Activated CD4-positive, alpha-beta T cell treated with anti-CD3 and anti-CD28 coated beads, Interleukin-2, amount 50 U/mL, for 1 hour (primary cell): ENCODE data around the gene RAD51B.
"Not testable (repeated sequence)": the region's sequence is repeated elsewhere in the genome, so short reads cannot be mapped to it uniquely, and the experiment has no call there.

ENCODE experiments used
- DNase-seq: peaks from one replicate; pipeline ENCODE4 v3.0.0-alpha.2; 2020

Gene RAD51B

GRCh38 chr14:67951529-67952135 is 132.1 kb downstream of the RAD51B start:
- no peak for DNase-seq

- no peak for DNase-seq
Measured at GRCh38 chr14:67952381-67952780, 132.8 kb downstream of the RAD51B start.

- DNase-seq: no peak
Measured at GRCh38 chr14:67952786-67953185, 133.2 kb downstream of the RAD51B start.

GRCh38 chr14:67955261-67955660 is 135.7 kb downstream of the RAD51B start:
- DNase-seq: no peak

GRCh38 chr14:67957946-67958345 is 138.4 kb downstream of the RAD51B start:
- no peak for DNase-seq

- DNase-seq: no peak
Measured at GRCh38 chr14:67961676-67962075, 142.1 kb downstream of the RAD51B start.

DNA sequence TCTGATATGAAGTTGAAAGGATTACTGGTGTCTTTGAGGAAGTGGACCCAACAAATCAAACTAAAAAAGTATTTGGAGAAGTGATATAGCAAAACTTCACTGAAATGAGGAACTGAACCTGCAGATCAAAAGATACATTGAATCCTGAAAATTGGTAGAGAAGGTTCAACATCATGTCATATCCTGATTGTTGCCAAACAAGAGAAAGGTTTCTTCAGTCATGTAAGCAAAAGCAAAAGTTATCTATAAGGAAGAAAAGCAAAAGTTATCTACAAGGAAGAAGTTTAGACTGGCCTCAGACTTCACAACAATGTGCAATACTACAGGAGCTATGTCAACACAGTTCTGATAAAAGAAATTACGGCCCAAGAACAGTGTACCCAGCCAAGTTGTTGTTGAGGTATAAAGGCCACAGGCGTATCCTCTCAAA is 142.7 kb downstream of the RAD51B start:
- no peak for DNase-seq

DNA sequence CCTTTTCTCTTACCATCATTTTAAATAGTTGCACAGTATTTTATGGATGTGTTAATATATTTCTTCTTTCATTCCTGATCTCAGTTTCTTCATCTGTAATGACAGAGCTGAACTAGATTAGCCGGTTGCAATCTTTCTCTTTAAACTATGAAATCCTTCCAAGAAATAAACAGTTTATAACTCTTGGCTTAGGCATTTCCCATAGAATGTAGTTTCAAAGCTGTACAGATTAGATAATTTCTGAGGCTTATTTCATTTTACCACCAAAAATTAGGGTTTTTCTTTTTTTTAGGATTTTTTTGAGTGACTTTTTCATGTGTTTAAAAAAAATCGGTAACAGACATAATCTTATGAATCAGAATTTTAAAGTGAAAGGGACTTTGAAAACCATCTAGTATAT is 144.0 kb downstream of the RAD51B start:
- no peak for DNase-seq

DNA sequence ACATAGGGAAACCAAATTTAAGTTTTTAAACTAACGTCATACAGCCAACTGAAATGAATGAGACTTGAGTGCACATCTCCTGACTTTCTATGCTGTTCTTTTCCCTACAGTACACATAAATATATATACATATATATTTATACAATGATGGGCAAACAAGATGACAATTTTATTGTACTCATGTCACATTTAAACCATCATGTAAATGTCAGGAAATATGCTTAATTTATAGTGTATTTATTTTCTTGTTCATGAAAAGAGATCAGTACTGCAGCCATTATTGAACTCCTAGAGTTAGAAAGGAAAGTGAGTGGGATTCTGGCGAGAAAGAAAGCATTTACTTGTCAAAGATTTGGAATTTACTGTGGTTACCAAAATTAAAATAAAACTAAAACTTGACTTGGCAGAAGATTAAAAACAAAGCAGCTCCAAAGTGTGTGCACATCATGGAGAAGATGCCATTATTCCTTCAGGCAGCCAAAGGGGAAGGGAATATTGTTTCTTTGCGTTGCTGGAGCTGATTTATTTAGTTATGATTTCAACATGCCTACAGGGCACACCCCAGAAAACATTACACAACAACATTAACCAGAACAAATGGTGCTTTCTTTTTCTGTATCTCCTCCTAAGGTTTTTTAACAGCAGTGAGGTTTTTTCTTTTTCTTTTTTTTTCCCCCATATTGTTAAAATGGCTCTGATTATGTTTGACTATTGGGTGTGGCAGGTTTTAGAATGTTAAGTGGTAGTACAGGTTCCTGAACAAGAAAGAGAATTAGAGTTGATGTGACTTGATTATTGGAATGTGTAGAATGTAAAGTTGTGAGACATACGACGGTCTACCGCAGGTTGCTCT is 144.6 kb downstream of the RAD51B start:
- DNase-seq: no peak

- DNase-seq: no peak
Measured at GRCh38 chr14:67965696-67966095, 146.1 kb downstream of the RAD51B start.

GRCh38 chr14:67967206-67967605 is 147.6 kb downstream of the RAD51B start:
- DNase-seq: no peak

- not testable (repeated sequence) for DNase-seq
Measured at GRCh38 chr14:67967970-67968369, 148.4 kb downstream of the RAD51B start.

- no peak for DNase-seq
Measured at GRCh38 chr14:67970923-67971322, 151.3 kb downstream of the RAD51B start.

DNA sequence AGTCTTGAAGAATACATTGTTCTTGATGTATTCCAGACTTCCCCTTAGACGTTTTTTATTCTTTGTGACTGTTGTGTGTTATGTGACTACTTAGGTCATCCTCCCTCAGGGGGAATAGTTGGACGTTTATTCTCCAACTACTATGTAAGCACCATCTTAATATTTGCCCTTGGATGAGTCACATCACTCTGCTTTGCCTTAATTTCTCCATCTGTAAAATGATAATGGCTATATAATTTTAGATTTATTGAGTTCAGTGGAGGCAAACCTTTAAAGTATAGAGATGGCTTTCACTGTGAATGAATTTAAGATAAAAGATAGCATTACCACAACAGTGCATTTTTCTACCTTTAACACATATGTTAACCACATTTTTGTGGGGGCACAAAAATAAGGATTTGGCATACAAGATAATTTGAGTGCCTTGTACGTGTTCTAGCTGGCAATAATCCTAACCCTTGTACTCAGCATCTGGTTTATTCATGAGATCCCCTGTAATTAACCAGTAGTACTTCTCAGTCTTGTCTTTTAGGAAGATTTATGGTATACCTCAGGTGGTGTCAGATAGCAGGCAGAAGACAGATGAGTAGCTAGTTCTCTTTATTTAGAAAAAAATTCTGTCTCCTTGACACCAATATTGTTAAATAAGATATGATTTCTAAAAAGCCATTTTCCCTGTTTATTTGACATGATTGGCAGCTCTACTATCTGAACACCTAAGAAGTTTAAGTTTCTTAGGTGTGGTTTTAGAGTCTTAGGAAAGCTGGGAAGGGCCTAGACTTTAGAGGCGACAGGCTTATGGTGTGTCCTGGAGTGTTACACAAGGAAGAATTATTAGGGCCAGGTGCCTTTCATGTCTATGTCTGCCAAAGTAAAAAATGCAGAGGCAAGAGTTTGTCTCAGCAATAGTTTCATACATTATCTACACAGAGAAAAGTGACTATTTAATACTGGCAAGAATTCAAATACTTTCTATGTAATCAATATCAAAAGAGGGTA is 152.3 kb downstream of the RAD51B start:
- DNase-seq: no peak

- no peak for DNase-seq
Measured at GRCh38 chr14:67973436-67973835, 153.9 kb downstream of the RAD51B start.

DNA sequence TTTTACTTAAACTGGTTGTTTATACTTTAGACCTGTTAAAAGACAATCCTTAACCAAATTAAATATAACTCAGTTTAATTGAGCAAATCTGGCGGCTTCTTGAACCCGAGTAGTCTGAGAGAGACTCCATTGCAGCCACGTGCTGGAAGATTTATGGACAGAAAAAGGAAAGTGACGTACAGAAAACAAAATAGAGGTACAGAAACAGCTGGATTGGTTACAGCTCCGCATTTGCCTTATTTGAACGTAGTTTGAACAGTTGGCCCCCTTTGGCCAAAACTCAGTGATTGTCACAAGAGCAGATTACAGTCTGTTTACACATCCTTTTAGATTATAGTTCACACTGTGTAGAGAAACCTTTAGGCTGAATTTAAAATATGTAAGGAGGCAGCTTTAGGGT is 155.9 kb downstream of the RAD51B start:
- DNase-seq: no peak

DNA sequence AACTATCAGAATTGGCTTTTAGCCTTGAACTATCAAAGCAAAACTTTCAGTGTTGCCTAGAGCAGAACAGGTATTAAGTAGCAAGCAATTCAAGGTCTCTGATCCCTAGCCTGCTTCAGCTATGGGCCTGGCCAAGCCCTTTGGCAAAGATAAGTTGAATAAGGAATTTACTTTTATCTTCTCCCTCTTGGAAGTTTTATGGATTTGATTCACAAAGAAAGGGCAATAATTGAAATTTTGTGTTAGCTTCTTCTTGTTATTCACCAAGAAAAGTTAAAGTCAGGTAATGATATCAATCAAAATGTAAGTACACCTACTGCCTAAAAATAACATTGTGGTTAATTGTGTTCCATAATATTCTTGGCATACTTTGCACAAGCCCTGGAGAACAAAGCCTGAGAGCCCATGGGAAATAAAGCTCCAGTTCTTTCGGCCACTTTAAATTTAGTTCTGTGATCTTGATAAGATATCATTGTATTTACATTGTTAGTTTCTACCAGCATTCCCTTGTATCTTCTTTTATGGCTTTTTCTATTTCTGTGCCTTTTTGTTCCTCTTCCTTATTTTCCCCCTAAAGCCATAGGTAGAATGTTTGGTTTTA is 158.0 kb downstream of the RAD51B start:
- no peak for DNase-seq

DNA sequence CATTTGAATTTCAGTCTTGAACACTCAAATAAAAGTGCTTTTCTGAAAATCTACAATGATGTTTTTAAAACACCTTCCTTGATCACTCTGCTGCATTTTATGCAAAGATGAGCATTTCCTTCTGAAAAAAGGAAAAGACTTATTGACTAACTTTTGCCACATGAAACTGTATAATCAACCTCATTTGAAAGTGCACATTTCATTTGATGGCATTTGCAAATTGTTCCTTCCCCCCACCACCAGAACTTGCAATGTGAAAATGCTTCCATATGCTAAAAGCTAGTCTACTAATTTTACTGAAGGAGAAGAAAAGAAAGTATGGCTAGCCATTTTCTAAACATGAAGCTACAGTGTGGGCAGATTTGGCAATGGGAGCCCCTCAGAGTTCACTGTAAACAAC is 159.2 kb downstream of the RAD51B start:
- DNase-seq: no peak

- DNase-seq: no peak
Measured at GRCh38 chr14:67982711-67983608, 163.4 kb downstream of the RAD51B start.

DNA sequence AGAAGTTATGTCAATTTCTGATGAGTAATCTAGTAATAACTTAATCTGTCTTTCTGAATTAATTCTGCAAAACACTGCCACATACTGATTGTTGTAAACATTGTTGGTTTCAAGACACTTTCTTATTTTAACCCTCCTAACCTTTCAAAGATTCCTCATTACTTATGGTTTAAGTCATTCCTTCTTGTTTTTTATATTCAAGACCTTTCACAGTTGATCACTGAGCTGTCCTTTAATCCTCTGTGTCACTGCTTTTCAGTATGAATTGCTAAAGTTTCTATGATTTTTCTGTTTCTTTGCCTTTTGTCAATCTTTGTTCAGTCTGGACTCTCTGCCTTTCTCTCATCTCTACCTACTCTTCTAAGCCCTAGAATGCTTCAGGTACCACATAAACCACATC is 164.7 kb downstream of the RAD51B start:
- no peak for DNase-seq

DNA sequence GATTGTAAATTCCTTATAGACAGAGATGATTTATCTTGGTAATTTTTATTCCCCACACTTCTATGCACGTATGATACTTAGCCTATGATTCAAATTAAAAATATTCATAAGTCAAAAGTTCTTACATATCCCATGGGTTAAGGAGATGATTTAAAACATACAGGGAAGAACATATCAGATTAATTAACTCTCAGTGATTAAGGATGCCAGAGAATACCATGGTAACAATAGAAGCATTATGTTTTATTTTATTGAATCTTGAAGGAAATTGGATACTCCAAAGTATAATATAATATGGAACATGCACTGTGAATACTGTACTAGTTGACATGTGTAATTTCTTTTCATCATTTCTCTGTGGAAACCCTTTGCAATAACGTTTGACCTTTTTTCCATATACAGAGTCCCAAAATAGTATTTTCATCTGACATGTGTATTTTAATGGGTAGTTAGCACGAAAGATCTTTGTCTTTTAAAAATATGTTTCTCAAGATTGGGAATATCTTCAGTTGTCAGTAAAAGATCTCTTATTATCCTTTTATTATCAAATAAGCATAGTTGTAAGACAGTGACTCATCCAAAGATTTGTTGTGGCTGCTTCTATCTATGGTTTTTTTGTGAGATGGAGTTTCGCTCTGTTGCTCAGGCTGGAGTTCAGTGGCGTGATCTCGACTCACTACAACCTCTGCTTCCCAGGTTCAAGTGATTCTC is 166.7 kb downstream of the RAD51B start:
- DNase-seq: no peak
